Endothelial cell of umbilical vein (primary cell): Measurements from ENCODE around the gene MLH1. TPM values are rescaled to one million over a fixed set of nuclear protein-coding genes. Genes with fewer than 3 reads are reported as not detected.

ENCODE experiments used
- BruUV-seq: library from RNA; stranded (reverse); fragments of 400-500 nt; replicated peaks from 2 replicates; lab custom pipeline; 2021; lab: Mats Ljungman, UMichigan
- CTCF ChIA-PET: fragments of 300-600, 350-600 bp; sonication (Branson Sonifier 250); formaldehyde crosslinking; loops from one replicate; lab custom pipeline; 2021; ENCODE audit warnings: antibody characterized with exemption, inconsistent platforms; lab: Charles Lee
- POLR2A ChIA-PET: fragments of 300-600, 350-600 bp; sonication (Branson Sonifier 250); formaldehyde crosslinking; loops from one replicate; lab custom pipeline; 2021; ENCODE audit warnings: antibody characterized with exemption, inconsistent platforms; lab: Charles Lee
- DNase-seq: peaks from one replicate; pipeline ENCODE4 v3.0.0-alpha.2; 2011; ENCODE audit warnings: low read depth, low spot score
- FAIRE-seq: peaks from 2 replicates; lab custom pipeline; 2011; peaks lifted over from hg19 to GRCh38; lab: Jason Lieb, UNC
- H2AFZ ChIP-seq: 2 replicates; pipeline ENCODE4 v1.6.0; 2012; ENCODE audit warnings: low read depth, low read length, control low read depth, inconsistent platforms
- H3K27ac ChIP-seq: 2 replicates; pipeline ENCODE4 v1.5.1; 2011; ENCODE audit warnings: low read depth, mild to moderate bottlenecking, control low read depth, low read length, moderate library complexity; ENCODE audit not compliant: insufficient read depth
- H3K27me3 ChIP-seq, 2 experiments: 2 replicates each; pipeline versions ENCODE4 v1.6.0 to v1.6.1; 2011; ENCODE audit warnings: low read length in 2 of 2, mixed read lengths in 1 of 2; ENCODE audit not compliant: control insufficient read depth in 2 of 2, insufficient read depth in 2 of 2
- H3K36me3 ChIP-seq, 2 experiments: 2 replicates in 1 of 2; 3 replicates in 1 of 2; pipeline ENCODE4 v1.5.1; 2011; ENCODE audit warnings: low read length in 2 of 2, mild to moderate bottlenecking in 1 of 2, moderate library complexity in 1 of 2; ENCODE audit not compliant: control insufficient read depth in 2 of 2, insufficient read depth in 2 of 2; ENCODE audit errors: extremely low read depth in 1 of 2
- H3K4me1 ChIP-seq: 3 replicates; pipeline ENCODE4 v1.5.1; 2011; ENCODE audit warnings: mild to moderate bottlenecking, low read length; ENCODE audit not compliant: control insufficient read depth, insufficient read depth; ENCODE audit errors: extremely low read depth
- H3K4me2 ChIP-seq: 2 replicates; pipeline ENCODE4 v1.6.1; 2011; ENCODE audit warnings: low read length, control low read depth, mixed read lengths; ENCODE audit not compliant: insufficient read depth
- H3K4me3 ChIP-seq, 3 experiments: fragments of 200-600 bp in 1 of 3; sonication (generic), shearing (Covaris generic) in 1 of 3; replicated peaks in 1 of 3; 2 replicates each; pipeline ENCODE4 v1.5.1; 2011 to 2016; ENCODE audit warnings: control low read depth in 3 of 3, low read length in 3 of 3, mild to moderate bottlenecking in 2 of 3, inconsistent platforms in 1 of 3, low read depth in 1 of 3, moderate library complexity in 1 of 3; ENCODE audit not compliant: insufficient read depth in 1 of 3
- H3K79me2 ChIP-seq: 2 replicates; pipeline ENCODE4 v1.6.0; 2012; ENCODE audit warnings: low read length, inconsistent platforms; ENCODE audit not compliant: control insufficient read depth, insufficient read depth
- H3K9ac ChIP-seq: replicated peaks from 2 replicates; pipeline ENCODE3; 2011; ENCODE audit warnings: low read length, control low read depth; ENCODE audit not compliant: insufficient read depth; ENCODE audit errors: extremely low read depth
- H3K9me1 ChIP-seq: replicated peaks from 3 replicates; pipeline ENCODE4 v1.6.0; 2011; ENCODE audit warnings: mild to moderate bottlenecking, low read length; ENCODE audit not compliant: control insufficient read depth, insufficient read depth; ENCODE audit errors: extremely low read depth
- H3K9me3 ChIP-seq: replicated peaks from 2 replicates; pipeline ENCODE4 v1.5.1; 2012; ENCODE audit warnings: low read length, inconsistent platforms; ENCODE audit not compliant: control insufficient read depth, insufficient read depth
- H4K20me1 ChIP-seq: replicated peaks from 2 replicates; pipeline ENCODE3; 2011; ENCODE audit warnings: mild to moderate bottlenecking, low read length; ENCODE audit not compliant: control insufficient read depth, insufficient read depth; ENCODE audit errors: extremely low read depth
- EZH2 ChIP-seq: IDR thresholded peaks from 2 replicates; pipeline ENCODE4 v1.6.1; 2012; ENCODE audit warnings: borderline replicate concordance, low read depth, mild to moderate bottlenecking, moderate library complexity, low read length, inconsistent platforms; ENCODE audit not compliant: severe bottlenecking
- FOS ChIP-seq: IDR thresholded peaks from 2 replicates; pipeline ENCODE4 v1.6.1; 2011; ENCODE audit warnings: mild to moderate bottlenecking, low read length, moderate library complexity, borderline replicate concordance; ENCODE audit not compliant: insufficient read depth
- GATA2 ChIP-seq: IDR thresholded peaks from 2 replicates; pipeline ENCODE4 v1.7.0; 2011; ENCODE audit warnings: low read depth, mild to moderate bottlenecking, moderate library complexity, mixed read lengths, low read length; ENCODE audit not compliant: insufficient read length, insufficient read depth
- JUN ChIP-seq: IDR thresholded peaks from 2 replicates; pipeline ENCODE4 v1.6.1; 2011; ENCODE audit warnings: borderline replicate concordance, low read depth; ENCODE audit not compliant: insufficient read length, insufficient read depth
- MYC ChIP-seq: IDR thresholded peaks from one replicate; pipeline ENCODE4 v1.6.1; 2011; ENCODE audit warnings: mild to moderate bottlenecking, low read depth, low read length
- POLR2A ChIP-seq: IDR thresholded peaks from 2 replicates; pipeline ENCODE4 v1.6.1; 2012; ENCODE audit warnings: low read depth, mild to moderate bottlenecking, control low read depth, low read length
- dilution Hi-C: fragments of 300-500 bp; cut with MboI; formaldehyde crosslinking; loops from one replicate; pipeline ENCODE4 v1.15.0; 2019; ENCODE audit warnings: low sequenced_read_pairs; ENCODE audit not compliant: extremely low pct_ligation_motif_present
- intact Hi-C: fragments of 100-400 bp; cut with micrococcal nuclease; formaldehyde crosslinking; loops from one replicate; pipeline ENCODE4 v1.10.0; 2022
- polyA plus RNA-seq, 4 experiments: library from polyadenylated mRNA; depleted of rRNA in 3 of 4; stranded (reverse) in 3 of 4; unstranded in 1 of 4; fragments of >200 nt; gene quantifications; 2 replicates each; pipeline versions ENCODE4 v1.2.1 to v1.2.3, GENCODE V29; 2011 to 2012; ENCODE audit warnings: missing spikeins in 1 of 4
- total RNA-seq: library from RNA; stranded (reverse); gene quantifications from 2 replicates; pipeline ENCODE4 v1.2.3, GENCODE V29; 2021
- TF ChIP-seq, protein P1 (sequence below): IDR thresholded peaks from 2 replicates; pipeline ENCODE4 v1.6.1; 2011; ENCODE audit not compliant: insufficient read depth, insufficient read length
- TF ChIP-seq, protein P2 (sequence below), 2 donors: IDR thresholded peaks; 1 replicate in 1 of 2; 2 replicates in 1 of 2; pipeline ENCODE4 v1.5.1; 2011; ENCODE audit warnings: low read length in 2 of 2, mild to moderate bottlenecking in 2 of 2, moderate library complexity in 2 of 2, control low read depth in 1 of 2, inconsistent platforms in 1 of 2, low read depth in 1 of 2; ENCODE audit not compliant: insufficient read depth in 1 of 2; ENCODE audit errors: extremely low read depth in 1 of 2

MLH1 gene
- total and polyA plus RNA-seq, 2 donors (not counting 3 experiments of a cell fraction or from before 2014, with no cell fraction given), result 22.2 to 32.9 TPM

DNA sequence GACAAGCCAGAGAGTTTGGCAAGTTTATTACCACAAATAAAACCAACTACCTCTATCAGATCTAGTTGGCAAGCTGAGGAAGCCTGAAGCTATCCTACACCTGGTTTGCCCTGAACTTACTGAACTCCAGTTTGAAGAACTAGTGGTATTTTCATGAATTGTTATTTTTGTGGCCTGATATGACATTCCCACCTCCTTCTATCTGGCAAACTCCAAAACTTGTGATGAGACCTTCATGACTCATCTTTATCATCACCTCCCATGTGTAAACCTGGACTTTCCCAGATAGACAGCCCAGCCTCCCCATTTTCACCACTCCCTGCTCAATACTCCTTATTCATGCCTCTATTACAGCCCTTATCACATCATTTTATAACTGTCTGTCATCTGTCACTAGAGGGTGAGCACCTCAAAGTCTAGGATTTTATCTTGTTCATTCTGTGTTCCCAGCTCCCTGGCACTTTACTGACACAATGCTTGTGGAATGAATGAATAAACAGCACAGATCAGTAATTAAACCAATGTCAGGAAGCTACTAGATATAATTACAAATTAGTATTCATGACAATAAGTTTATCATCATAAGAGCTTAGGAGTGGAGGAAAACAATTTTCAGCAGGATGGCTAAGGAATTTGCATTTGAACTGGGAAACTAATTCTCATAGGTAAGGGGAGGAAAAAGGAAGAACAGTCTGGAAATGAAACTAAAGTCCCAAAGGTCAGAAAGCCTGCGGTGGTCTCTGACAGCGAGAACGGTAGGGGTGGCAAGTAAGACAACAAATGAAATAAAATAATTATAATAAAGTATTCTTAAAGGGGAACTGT lies 35.2 kb upstream of the MLH1 start:
- dilution Hi-C loops, result no loop called here
- Histone ChIP-seq H3K4me3 (no peak overlapping the region), H4K20me1 (no peaks in the 10 kb centered on the region), H3K4me1 (no peaks in the 10 kb centered on the region), H3K27ac (no peak overlapping the region), H3K79me2 (no peaks in the 10 kb centered on the region), H3K9ac (no peak overlapping the region), H3K4me2 (no peak overlapping the region), H3K27me3 (peaks cover 2% of the 10 kb centered on the region in 2 experiments), H3K9me3 (no peaks in the 10 kb centered on the region), H2AFZ (no peak overlapping the region), H3K9me1 (no peaks in the 10 kb centered on the region), H3K36me3 (no peaks in the 10 kb centered on the region)
- peak; percentile 19 for DNase-seq
- FAIRE-seq, result no peak
- peak; percentile 13 for TF ChIP-seq JUN
- TF ChIP-seq, protein P1, sequence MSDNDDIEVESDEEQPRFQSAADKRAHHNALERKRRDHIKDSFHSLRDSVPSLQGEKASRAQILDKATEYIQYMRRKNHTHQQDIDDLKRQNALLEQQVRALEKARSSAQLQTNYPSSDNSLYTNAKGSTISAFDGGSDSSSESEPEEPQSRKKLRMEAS, result no peak
- TF ChIP-seq EZH2, result no peak
- TF ChIP-seq GATA2, result no peak
- TF ChIP-seq, protein P2, sequence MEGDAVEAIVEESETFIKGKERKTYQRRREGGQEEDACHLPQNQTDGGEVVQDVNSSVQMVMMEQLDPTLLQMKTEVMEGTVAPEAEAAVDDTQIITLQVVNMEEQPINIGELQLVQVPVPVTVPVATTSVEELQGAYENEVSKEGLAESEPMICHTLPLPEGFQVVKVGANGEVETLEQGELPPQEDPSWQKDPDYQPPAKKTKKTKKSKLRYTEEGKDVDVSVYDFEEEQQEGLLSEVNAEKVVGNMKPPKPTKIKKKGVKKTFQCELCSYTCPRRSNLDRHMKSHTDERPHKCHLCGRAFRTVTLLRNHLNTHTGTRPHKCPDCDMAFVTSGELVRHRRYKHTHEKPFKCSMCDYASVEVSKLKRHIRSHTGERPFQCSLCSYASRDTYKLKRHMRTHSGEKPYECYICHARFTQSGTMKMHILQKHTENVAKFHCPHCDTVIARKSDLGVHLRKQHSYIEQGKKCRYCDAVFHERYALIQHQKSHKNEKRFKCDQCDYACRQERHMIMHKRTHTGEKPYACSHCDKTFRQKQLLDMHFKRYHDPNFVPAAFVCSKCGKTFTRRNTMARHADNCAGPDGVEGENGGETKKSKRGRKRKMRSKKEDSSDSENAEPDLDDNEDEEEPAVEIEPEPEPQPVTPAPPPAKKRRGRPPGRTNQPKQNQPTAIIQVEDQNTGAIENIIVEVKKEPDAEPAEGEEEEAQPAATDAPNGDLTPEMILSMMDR (IDR thresholded peaks at IDR 0.05; ENCODE audit: extremely low read depth in 1 of 2, insufficient read depth in 1 of 2, low read depth in 1 of 2, low read length in 2 of 2), result no peak
- no peak for TF ChIP-seq FOS
- TF ChIP-seq MYC, result no peak
- no peak for TF ChIP-seq POLR2A
- ChIA-PET CTCF (interaction anchor here (0.7 to 3.9 kb wide), 55 partner anchors 8 to 992 kb away, joined by 3 to 71 read pairs (median 5); partner anchors contain the start of genes EPM2AIP1, MLH1 and TRANK1), POLR2A (no interaction called here)
- BruUV-seq, result no TSS peak
- intact Hi-C loops, result loop anchor here (1.0 to 2.0 kb wide), 6 partner anchors 49 to 991 kb away; no protein-coding TSS in a partner anchor
